NT2/D1 (cell line): ENCODE results near the gene EDN1.

Experiments used
- YY1 ChIP-seq: IDR thresholded peaks from 2 replicates; pipeline ENCODE4 v1.6.1; 2011; ENCODE audit not compliant: insufficient read length, insufficient read depth
- ZNF274 ChIP-seq: IDR thresholded peaks from 2 replicates; pipeline ENCODE4 v1.6.1; 2011; ENCODE audit warnings: mild to moderate bottlenecking, low read depth, low read length

DNA sequence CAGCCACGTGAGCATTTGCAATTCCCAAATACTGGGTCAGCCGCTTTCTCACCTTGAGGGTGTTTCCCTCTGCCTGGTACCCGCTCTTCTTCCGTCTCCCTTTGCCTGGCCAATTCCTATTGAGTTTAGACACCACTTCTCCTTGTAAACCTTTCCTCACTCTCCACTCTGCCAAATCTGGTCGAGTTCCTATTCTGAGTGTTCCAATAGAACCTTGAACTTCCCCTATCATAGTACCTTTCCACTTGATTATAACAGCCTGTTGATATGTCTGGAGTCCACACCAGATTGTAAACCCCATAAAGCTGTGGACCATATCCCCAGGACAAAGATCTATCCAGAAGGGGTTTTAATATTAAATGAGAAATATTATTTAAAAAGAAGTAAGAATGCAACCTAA is 36.0 kb upstream of the EDN1 start:
- TF ChIP-seq YY1 (no peak), ZNF274 (no peak)
